NCI-H1417 (cell line): ENCODE results near the gene NAXD.
A peak's percentile ranks its signal among the peaks of the same experiment; 100 is the strongest.
"Not testable (repeated sequence)": the region's sequence is repeated elsewhere in the genome, so short reads cannot be mapped to it uniquely, and the experiment has no call there.

Experiments
- DNase-seq, 3 experiments: peaks; one replicate each; lab custom pipeline; 2025; lab: John Stamatoyannopoulos, UW

The NAXD gene

GRCh38 chr13:110597041-110597689 lies 18.2 kb upstream of the NAXD start:
- DNase-seq, result no peak

- no peak for DNase-seq
These were observed 15.0 kb upstream of the NAXD start for GRCh38 chr13:110600261-110600819.

GRCh38 chr13:110600980-110601379 lies 14.4 kb upstream of the NAXD start:
- DNase-seq, result no peak

GRCh38 chr13:110605132-110605531 lies 10.2 kb upstream of the NAXD start:
- no peak for DNase-seq

- not testable (repeated sequence) for DNase-seq
These were observed 9.1 kb upstream of the NAXD start for GRCh38 chr13:110606281-110606680.

GRCh38 chr13:110607675-110608224 lies 7.6 kb upstream of the NAXD start:
- DNase-seq, result no peak

- DNase-seq, result no peak
These were observed 4.3 kb upstream of the NAXD start for GRCh38 chr13:110610955-110611595.

GRCh38 chr13:110615005-110615321 lies 382 bp upstream of the NAXD start:
- DNase-seq, result no peak

- peak in 2 of 3 experiments; percentile 39 to 74 for DNase-seq
These were observed 1.1 kb downstream of the NAXD start for GRCh38 chr13:110616103-110617101.

GRCh38 chr13:110617321-110618072 lies 2.2 kb downstream of the NAXD start:
- DNase-seq, result no peak

- DNase-seq, result no peak
These were observed 2.8 kb downstream of the NAXD start for GRCh38 chr13:110618167-110618566.

GRCh38 chr13:110618780-110619179 lies 3.4 kb downstream of the NAXD start:
- DNase-seq, result no peak

GRCh38 chr13:110620596-110620995 lies 5.3 kb downstream of the NAXD start:
- DNase-seq, result no peak

- peak; percentile 41 to 72 (median 54) for DNase-seq
These were observed 9.7 kb downstream of the NAXD start for GRCh38 chr13:110624766-110625756.

GRCh38 chr13:110625771-110626321 lies 10.5 kb downstream of the NAXD start:
- DNase-seq, result peak in 2 of 3 experiments; percentile 68 to 86

GRCh38 chr13:110626521-110626920 lies 11.2 kb downstream of the NAXD start:
- DNase-seq, result no peak

GRCh38 chr13:110627351-110627750 lies 12.0 kb downstream of the NAXD start:
- no peak for DNase-seq

- DNase-seq, result no peak
These were observed 12.6 kb downstream of the NAXD start for GRCh38 chr13:110627761-110628476.

GRCh38 chr13:110628477-110628793 lies 13.1 kb downstream of the NAXD start:
- no peak for DNase-seq
